Cortex of kidney (tissue), 1 donor: Measurements from ENCODE around the gene ERC2.
"Not testable (repeated sequence)": the region's sequence is repeated elsewhere in the genome, so short reads cannot be mapped to it uniquely, and the experiment has no call there.

Source experiments
- DNase-seq: peaks from one replicate; lab custom pipeline; 2025; lab: John Stamatoyannopoulos, UW

Gene ERC2

GRCh38 chr3:55884066-55884465 is 584.2 kb downstream of the ERC2 start:
- no peak for DNase-seq

GRCh38 chr3:55882006-55882405 is 586.3 kb downstream of the ERC2 start:
- DNase-seq: no peak

- DNase-seq: no peak
Measured at GRCh38 chr3:55880357-55880756, 587.9 kb downstream of the ERC2 start.

GRCh38 chr3:55879901-55880331 is 588.4 kb downstream of the ERC2 start:
- no peak for DNase-seq

- DNase-seq: no peak
Measured at GRCh38 chr3:55877703-55878102, 590.6 kb downstream of the ERC2 start.

- DNase-seq: no peak
Measured at GRCh38 chr3:55876560-55876959, 591.7 kb downstream of the ERC2 start.

- DNase-seq: no peak
Measured at GRCh38 chr3:55875113-55875512, 593.2 kb downstream of the ERC2 start.

GRCh38 chr3:55873523-55874254 is 594.6 kb downstream of the ERC2 start:
- DNase-seq: no peak

- DNase-seq: no peak
Measured at GRCh38 chr3:55870594-55870993, 597.7 kb downstream of the ERC2 start.

- DNase-seq: no peak
Measured at GRCh38 chr3:55868347-55868746, 599.9 kb downstream of the ERC2 start.

GRCh38 chr3:55863028-55863427 is 605.2 kb downstream of the ERC2 start:
- DNase-seq: no peak

GRCh38 chr3:55860049-55860721 is 608.1 kb downstream of the ERC2 start:
- no peak for DNase-seq

GRCh38 chr3:55859305-55859704 is 609.0 kb downstream of the ERC2 start:
- DNase-seq: no peak

GRCh38 chr3:55858727-55859126 is 609.5 kb downstream of the ERC2 start:
- DNase-seq: no peak

GRCh38 chr3:55858302-55858701 is 610.0 kb downstream of the ERC2 start:
- no peak for DNase-seq

- DNase-seq: no peak
Measured at GRCh38 chr3:55857633-55858032, 610.6 kb downstream of the ERC2 start.

GRCh38 chr3:55855311-55855710 is 613.0 kb downstream of the ERC2 start:
- DNase-seq: no peak

- DNase-seq: no peak
Measured at GRCh38 chr3:55854494-55854893, 613.8 kb downstream of the ERC2 start.

GRCh38 chr3:55852326-55852725 is 615.9 kb downstream of the ERC2 start:
- no peak for DNase-seq

GRCh38 chr3:55842204-55842603 is 626.1 kb downstream of the ERC2 start:
- no peak for DNase-seq

GRCh38 chr3:55831876-55832275 is 636.4 kb downstream of the ERC2 start:
- not testable (repeated sequence) for DNase-seq

- DNase-seq: no peak
Measured at GRCh38 chr3:55828712-55829111, 639.6 kb downstream of the ERC2 start.

- no peak for DNase-seq
Measured at GRCh38 chr3:55827786-55828185, 640.5 kb downstream of the ERC2 start.
